CD4-positive, alpha-beta T cell treated with Interleukin-12 subunit alpha and Interleukin-12 subunit beta, for 1 hour (primary cell): Measurements from ENCODE around the gene C1QL1.
"Not testable (repeated sequence)": the region's sequence is repeated elsewhere in the genome, so short reads cannot be mapped to it uniquely, and the experiment has no call there.

Source experiments
- DNase-seq: peaks from one replicate; pipeline ENCODE4 v3.0.0-alpha.2; 2020

Gene C1QL1

GRCh38 chr17:44959821-44960531 is 8.1 kb downstream of the C1QL1 start:
- no peak for DNase-seq

- DNase-seq: no peak
These were observed 10.8 kb downstream of the C1QL1 start for GRCh38 chr17:44956998-44957981.

- no peak for DNase-seq
These were observed 12.3 kb downstream of the C1QL1 start for GRCh38 chr17:44955674-44956425.

GRCh38 chr17:44952946-44953475 is 15.1 kb downstream of the C1QL1 start:
- no peak for DNase-seq

GRCh38 chr17:44948315-44948795 is 19.7 kb downstream of the C1QL1 start:
- no peak for DNase-seq

- DNase-seq: peak; percentile 91
These were observed 20.4 kb downstream of the C1QL1 start, which contains the start of gene KIF18B for GRCh38 chr17:44947461-44948314. TSS of gene KIF18B (minus strand) at chr17:44947773. CDS start at chr17:44936344, 11,429 bp downstream.

- not testable (repeated sequence) for DNase-seq
These were observed 22.5 kb downstream of the C1QL1 start for GRCh38 chr17:44945652-44946051.

GRCh38 chr17:44942456-44942855 is 25.6 kb downstream of the C1QL1 start:
- DNase-seq: no peak

GRCh38 chr17:44941712-44942331 is 26.3 kb downstream of the C1QL1 start:
- peak; percentile 2 for DNase-seq

- no peak for DNase-seq
These were observed 27.3 kb downstream of the C1QL1 start for GRCh38 chr17:44940768-44941167.

GRCh38 chr17:44940317-44940716 is 27.8 kb downstream of the C1QL1 start:
- DNase-seq: no peak

GRCh38 chr17:44935116-44935515 is 33.0 kb downstream of the C1QL1 start:
- DNase-seq: no peak

GRCh38 chr17:44934745-44935105 is 33.4 kb downstream of the C1QL1 start:
- DNase-seq: no peak

- DNase-seq: no peak
These were observed 34.0 kb downstream of the C1QL1 start for GRCh38 chr17:44933824-44934744.

GRCh38 chr17:44932787-44933097 is 35.4 kb downstream of the C1QL1 start:
- DNase-seq: no peak

- no peak for DNase-seq
These were observed 35.9 kb downstream of the C1QL1 start for GRCh38 chr17:44932096-44932786.

GRCh38 chr17:44931376-44931775 is 36.7 kb downstream of the C1QL1 start:
- DNase-seq: no peak

GRCh38 chr17:44930667-44931066 is 37.4 kb downstream of the C1QL1 start:
- no peak for DNase-seq

- DNase-seq: no peak
These were observed 39.0 kb downstream of the C1QL1 start for GRCh38 chr17:44928950-44929720.
